Activated CD4-positive, alpha-beta memory T cell treated with anti-CD3 and anti-CD28 coated beads, Interleukin-2, amount 10 ng/mL, durations not matched to agents 7 days and 5 days (primary cell): ENCODE data around the gene MFSD6. TPM values are rescaled to one million over a fixed set of nuclear protein-coding genes. Genes with fewer than 3 reads are reported as not detected.
"Not testable (repeated sequence)": the region's sequence is repeated elsewhere in the genome, so short reads cannot be mapped to it uniquely, and the experiment has no call there.

ENCODE experiments used
- CTCF ChIA-PET: fragments of 350-600 bp; sonication (Branson Sonifier 250); formaldehyde crosslinking; loops from one replicate; lab custom pipeline; 2021; ENCODE audit warnings: antibody characterized with exemption, inconsistent platforms; lab: Charles Lee
- POLR2A ChIA-PET: fragments of 350-600 bp; sonication (Branson Sonifier 250); formaldehyde crosslinking; loops from one replicate; lab custom pipeline; 2021; ENCODE audit warnings: antibody characterized with exemption; lab: Charles Lee
- DNase-seq: peaks from one replicate; pipeline ENCODE4 v3.0.0-alpha.2; 2020
- H3K27ac Mint-ChIP-seq: one replicate; pipeline ENCODE4 v1.8.0; 2021; ENCODE audit warnings: mild to moderate bottlenecking, mixed read lengths
- H3K27me3 Mint-ChIP-seq: one replicate; pipeline ENCODE4 v1.8.0; 2021; ENCODE audit warnings: mixed read lengths
- H3K36me3 Mint-ChIP-seq: one replicate; pipeline ENCODE4 v1.8.0; 2021; ENCODE audit warnings: low read depth, mixed read lengths
- H3K4me1 Mint-ChIP-seq: one replicate; pipeline ENCODE4 v1.8.0; 2021; ENCODE audit warnings: mixed read lengths
- H3K4me3 Mint-ChIP-seq: one replicate; pipeline ENCODE4 v1.8.0; 2021; ENCODE audit warnings: mild to moderate bottlenecking, mixed read lengths
- H3K9me3 Mint-ChIP-seq: one replicate; pipeline ENCODE4 v1.8.0; 2021; ENCODE audit warnings: mixed read lengths
- total RNA-seq, 2 experiments: library from RNA; stranded (reverse); gene quantifications; one replicate each; pipeline ENCODE4 v1.2.3, GENCODE V29; 2021

The MFSD6 gene
- total RNA-seq, 2 experiments from 2014 or later: 36.6 to 39.0 TPM

DNA sequence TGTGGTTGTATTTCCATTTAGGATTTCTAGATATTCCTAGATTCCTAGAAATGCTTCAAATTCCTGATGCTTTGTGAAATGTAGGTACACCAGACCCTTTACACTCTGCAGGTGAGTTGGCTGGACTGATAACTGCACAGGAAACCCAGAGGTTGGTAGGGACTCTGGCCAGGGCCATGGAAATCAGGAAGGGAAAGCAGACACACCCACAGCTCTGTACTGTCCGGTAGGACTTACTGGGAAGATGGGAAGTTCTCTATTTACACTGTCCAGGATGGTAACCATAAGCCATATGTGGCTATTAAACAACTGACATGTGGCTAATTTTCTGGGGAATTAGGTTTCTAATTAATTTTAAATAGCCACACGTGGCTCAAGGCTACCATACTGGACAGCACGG lies 94.9 kb downstream of the MFSD6 start:
- peaks cover 52% of the 10 kb centered on the region for H3K36me3 Mint-ChIP-seq
- H3K9me3 Mint-ChIP-seq: no peaks in the 10 kb centered on the region
- ChIA-PET POLR2A (no interaction called here), CTCF (interaction anchor here (0.9 to 1.0 kb wide), 2 partner anchors 25 to 175 kb away, joined by 3 read pairs; no protein-coding TSS in a partner anchor)
- no peak overlapping the region for H3K27ac Mint-ChIP-seq
- H3K4me1 Mint-ChIP-seq: no peaks in the 10 kb centered on the region
- DNase-seq: no peak
- H3K27me3 Mint-ChIP-seq: no peaks in the 10 kb centered on the region
- no peak overlapping the region for H3K4me3 Mint-ChIP-seq

DNA sequence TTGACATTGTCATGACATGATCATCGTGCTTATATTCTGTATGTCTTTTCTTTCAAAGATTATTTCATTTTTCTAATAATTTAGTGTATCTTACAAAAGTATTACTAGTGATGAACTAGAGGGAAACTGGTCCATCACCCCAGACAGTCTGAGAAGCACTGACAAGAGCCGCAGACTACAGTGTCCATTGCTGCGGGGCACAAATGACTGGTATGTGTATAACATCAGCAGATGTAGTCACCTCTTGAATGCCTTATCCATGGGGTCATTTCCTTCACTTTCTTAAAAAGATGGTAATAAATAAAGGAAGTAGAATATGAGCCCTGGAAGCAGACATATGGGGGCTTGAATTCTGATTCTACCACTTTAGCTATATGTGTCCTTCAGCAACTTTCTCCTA lies 96.8 kb downstream of the MFSD6 start:
- Mint-ChIP-seq H3K4me1 (no peaks in the 10 kb centered on the region), H3K9me3 (no peaks in the 10 kb centered on the region), H3K27me3 (no peaks in the 10 kb centered on the region), H3K27ac (no peak overlapping the region), H3K4me3 (no peak overlapping the region), H3K36me3 (peaks cover 44% of the 10 kb centered on the region)
- CTCF ChIA-PET: no interaction called here
- no peak for DNase-seq
- POLR2A ChIA-PET: no interaction called here

DNA sequence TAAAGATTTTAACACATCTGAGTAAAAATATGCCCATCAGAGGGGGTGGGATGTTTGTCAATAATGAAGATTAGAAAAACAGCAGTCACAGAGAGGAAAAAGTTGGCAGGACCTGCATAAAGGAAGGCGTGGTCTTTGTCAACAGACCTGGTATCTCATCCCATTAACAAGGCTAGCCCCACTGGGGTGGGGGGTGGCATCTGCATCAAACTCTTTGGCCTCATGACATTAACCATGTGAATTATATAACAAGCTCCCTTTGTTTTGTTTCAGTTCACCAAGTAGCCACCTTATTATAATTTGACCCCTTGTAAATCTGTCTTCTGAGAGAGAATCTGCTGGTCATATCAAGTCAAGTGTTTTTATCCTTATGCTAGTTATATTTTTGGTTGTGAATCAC lies 97.5 kb downstream of the MFSD6 start:
- ChIA-PET CTCF (no interaction called here), POLR2A (no interaction called here)
- DNase-seq: no peak
- Mint-ChIP-seq H3K27me3 (no peaks in the 10 kb centered on the region), H3K9me3 (no peaks in the 10 kb centered on the region), H3K27ac (no peak overlapping the region), H3K36me3 (peaks cover 41% of the 10 kb centered on the region), H3K4me3 (no peak overlapping the region), H3K4me1 (no peaks in the 10 kb centered on the region)

DNA sequence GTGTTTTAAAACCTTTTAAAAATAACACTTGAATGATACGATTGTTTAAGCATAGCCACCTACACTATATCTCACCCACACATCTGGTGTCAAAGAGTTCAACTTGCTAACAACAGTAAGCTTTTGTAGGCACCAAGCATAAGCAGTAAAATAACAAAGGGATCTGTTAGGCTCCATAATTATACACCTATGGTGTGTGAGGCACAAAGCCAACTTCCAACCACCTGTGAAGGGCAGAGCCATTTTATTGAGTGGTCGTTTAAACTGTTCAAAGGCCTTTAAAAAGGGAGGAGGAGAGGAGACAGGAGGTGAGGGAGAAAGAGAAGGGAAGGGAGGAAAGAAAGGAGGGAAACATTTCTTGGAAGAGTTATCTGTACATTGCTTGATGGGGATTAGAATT lies 98.5 kb downstream of the MFSD6 start:
- Mint-ChIP-seq H3K9me3 (no peaks in the 10 kb centered on the region), H3K36me3 (peaks cover 40% of the 10 kb centered on the region), H3K4me1 (no peaks in the 10 kb centered on the region), H3K27ac (no peak overlapping the region), H3K27me3 (no peaks in the 10 kb centered on the region), H3K4me3 (no peak overlapping the region)
- POLR2A ChIA-PET: no interaction called here
- CTCF ChIA-PET: no interaction called here
- no peak for DNase-seq

DNA sequence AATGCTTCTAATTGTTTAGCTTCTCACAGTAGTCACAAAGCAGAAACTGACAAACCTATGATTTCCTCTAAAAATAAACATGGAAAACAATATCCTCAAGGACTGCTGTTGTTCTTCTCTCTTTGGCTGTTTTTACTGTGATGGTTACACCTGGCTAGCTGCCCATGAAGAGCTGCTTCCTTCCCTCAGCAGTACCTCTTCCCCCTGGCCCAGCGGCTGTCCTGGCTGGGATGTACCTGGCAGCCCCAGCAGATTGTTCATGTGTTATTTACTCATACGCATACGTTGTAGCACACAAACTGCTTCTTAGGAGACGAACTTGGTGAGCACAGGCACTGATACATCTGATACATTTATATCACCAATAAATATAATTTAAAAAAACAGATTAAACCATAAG lies 99.0 kb downstream of the MFSD6 start:
- no peaks in the 10 kb centered on the region for H3K4me1 Mint-ChIP-seq
- H3K27ac Mint-ChIP-seq: no peak overlapping the region
- no peaks in the 10 kb centered on the region for H3K27me3 Mint-ChIP-seq
- peaks cover 40% of the 10 kb centered on the region for H3K36me3 Mint-ChIP-seq
- H3K4me3 Mint-ChIP-seq: no peak overlapping the region
- ChIA-PET CTCF (no interaction called here), POLR2A (no interaction called here)
- no peaks in the 10 kb centered on the region for H3K9me3 Mint-ChIP-seq
- no peak for DNase-seq

DNA sequence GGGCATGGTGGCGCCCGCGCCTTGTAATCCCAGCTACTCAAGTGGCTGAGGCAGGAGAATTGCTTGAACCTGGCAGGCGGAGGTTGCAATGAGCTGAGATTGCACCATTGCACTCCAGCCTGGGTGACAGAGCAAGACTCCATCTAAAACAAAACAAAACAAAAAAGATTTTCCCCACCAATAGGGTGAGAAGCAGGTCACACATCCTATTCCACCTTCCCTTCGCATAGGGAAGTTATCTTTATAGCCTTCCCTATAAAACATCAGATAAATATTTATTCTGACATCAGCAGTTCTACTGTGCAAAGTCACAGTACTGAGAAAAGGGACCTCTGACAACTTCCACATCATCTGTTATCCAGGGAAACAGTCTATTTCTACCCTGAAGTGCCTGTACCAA lies 101.7 kb downstream of the MFSD6 start:
- H3K27ac Mint-ChIP-seq, H3K4me3 Mint-ChIP-seq, H3K9me3 Mint-ChIP-seq, H3K27me3 Mint-ChIP-seq, H3K4me1 Mint-ChIP-seq, POLR2A ChIA-PET, DNase-seq: not testable (repeated sequence)
- peaks cover 37% of the 10 kb centered on the region for H3K36me3 Mint-ChIP-seq
- CTCF ChIA-PET: interaction anchor here (1.0 kb wide), 1 partner anchor 127 kb away, joined by 3 read pairs; no protein-coding TSS in a partner anchor

DNA sequence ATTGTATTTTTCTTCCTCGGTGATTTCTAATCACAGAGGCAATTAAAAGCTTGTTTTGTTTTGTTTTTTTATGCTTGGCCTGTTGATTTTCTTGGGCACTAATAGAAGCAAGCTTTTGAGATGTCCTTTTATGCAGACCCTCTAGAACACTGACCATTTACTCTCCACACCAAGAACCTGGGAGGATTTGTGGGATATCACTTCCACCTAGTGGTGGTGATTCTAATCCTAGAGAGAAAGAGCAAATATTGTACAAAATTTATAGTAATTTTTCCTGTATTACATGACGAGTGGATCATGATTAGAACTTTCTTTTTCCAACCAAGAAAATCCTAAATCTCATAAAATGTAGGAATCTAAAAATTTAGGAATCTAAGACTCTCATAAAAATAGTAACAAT lies 102.9 kb downstream of the MFSD6 start:
- H3K9me3 Mint-ChIP-seq: no peaks in the 10 kb centered on the region
- ChIA-PET POLR2A (interaction anchor here (2.0 kb wide), 1 partner anchor 23 kb away, joined by 8 read pairs; the partner anchor contains the start of gene NEMP2), CTCF (interaction anchor here (0.7 to 1.2 kb wide), 3 partner anchors 9 to 167 kb away, joined by 3 read pairs; no protein-coding TSS in a partner anchor)
- peaks cover 14% of the 10 kb centered on the region for H3K4me1 Mint-ChIP-seq
- H3K4me3 Mint-ChIP-seq: no peak overlapping the region
- no peak for DNase-seq
- no peaks in the 10 kb centered on the region for H3K27me3 Mint-ChIP-seq
- no peak overlapping the region for H3K27ac Mint-ChIP-seq
- H3K36me3 Mint-ChIP-seq: peaks cover 27% of the 10 kb centered on the region

DNA sequence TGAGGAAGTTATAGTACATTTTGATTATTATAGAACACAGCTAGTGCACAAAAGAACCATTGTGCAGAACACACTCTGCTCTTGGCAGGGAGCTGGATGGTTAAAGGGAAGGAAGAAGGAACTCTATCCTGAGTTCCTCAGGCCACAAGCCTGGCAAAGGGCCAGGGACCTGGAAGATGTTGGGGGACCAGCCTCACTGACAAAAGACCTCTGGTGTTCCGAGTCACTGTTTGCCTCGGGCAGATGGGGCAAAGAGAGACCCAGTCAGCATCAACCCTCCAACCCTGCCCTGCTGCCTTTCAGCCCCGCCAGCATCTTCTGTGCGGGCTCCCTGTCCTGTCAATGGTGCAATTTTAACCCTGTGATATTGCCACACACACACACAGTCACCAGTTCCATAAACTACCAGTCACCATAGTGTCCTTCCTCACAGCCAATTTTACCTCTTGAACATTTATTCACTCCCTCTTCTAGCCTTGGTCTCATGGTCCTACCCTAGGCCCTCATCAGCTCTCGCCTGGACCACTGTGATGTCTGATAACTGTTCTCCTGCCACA lies 104.5 kb downstream of the MFSD6 start:
- DNase-seq: no peak
- peaks cover 17% of the 10 kb centered on the region for H3K4me1 Mint-ChIP-seq
- no peak overlapping the region for H3K4me3 Mint-ChIP-seq
- H3K9me3 Mint-ChIP-seq: no peaks in the 10 kb centered on the region
- H3K27ac Mint-ChIP-seq: no peak overlapping the region
- H3K27me3 Mint-ChIP-seq: no peaks in the 10 kb centered on the region
- H3K36me3 Mint-ChIP-seq: peaks cover 28% of the 10 kb centered on the region
- ChIA-PET POLR2A (interaction anchor here (2.0 kb wide), 1 partner anchor 21 kb away, joined by 8 read pairs; the partner anchor contains the start of gene NEMP2), CTCF (interaction anchor here (0.6 kb wide), 1 partner anchor 20 kb away, joined by 3 read pairs; no protein-coding TSS in a partner anchor)

DNA sequence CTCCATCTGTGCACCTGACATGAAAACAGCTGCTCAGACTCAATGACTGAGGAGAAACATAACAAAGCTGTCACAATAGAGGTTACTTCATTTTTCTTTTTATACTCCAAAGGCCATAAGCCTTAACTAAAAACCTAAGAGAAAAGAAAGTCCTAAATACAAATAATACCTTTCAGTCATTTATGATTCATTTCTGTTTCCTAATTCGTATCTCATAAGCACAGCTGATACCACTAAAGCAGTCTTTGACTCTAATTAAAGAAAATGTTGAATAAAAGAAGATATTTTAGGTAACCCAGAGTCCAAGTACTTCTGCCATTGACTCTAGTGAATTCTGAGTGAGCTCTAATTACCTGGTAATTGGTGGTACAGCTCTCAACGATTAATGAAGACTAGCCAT lies 105.7 kb downstream of the MFSD6 start:
- no peaks in the 10 kb centered on the region for H3K9me3 Mint-ChIP-seq
- POLR2A ChIA-PET: interaction anchor here (3.1 kb wide), 1 partner anchor 20 kb away, joined by 29 read pairs; the partner anchor contains the start of gene NEMP2
- peaks cover 34% of the 10 kb centered on the region for H3K36me3 Mint-ChIP-seq
- H3K4me1 Mint-ChIP-seq: peaks cover 17% of the 10 kb centered on the region
- CTCF ChIA-PET: no interaction called here
- H3K27ac Mint-ChIP-seq: no peak overlapping the region
- H3K27me3 Mint-ChIP-seq: no peaks in the 10 kb centered on the region
- no peak for DNase-seq
- H3K4me3 Mint-ChIP-seq: no peak overlapping the region

DNA sequence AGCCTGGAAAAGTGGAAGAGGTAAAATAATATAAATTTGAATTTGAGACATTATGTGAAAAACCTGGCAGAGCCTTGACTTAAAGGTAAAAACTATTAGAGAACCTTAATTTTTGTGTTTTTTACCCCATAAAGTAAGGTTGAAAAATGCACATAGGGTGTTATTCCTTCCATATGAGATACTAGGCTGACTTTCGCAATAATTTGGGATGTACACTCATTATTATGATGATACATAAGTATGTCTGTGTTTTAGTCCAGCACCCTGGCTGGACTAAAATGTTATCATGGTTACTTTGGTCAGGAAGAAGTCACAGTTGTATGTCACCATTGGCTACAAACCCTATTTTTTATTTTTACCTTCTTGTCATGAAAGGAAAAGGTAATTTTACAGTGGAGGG lies 106.5 kb downstream of the MFSD6 start:
- no peak overlapping the region for H3K27ac Mint-ChIP-seq
- no peaks in the 10 kb centered on the region for H3K27me3 Mint-ChIP-seq
- H3K9me3 Mint-ChIP-seq: no peaks in the 10 kb centered on the region
- H3K4me3 Mint-ChIP-seq: no peak overlapping the region
- peaks cover 20% of the 10 kb centered on the region for H3K4me1 Mint-ChIP-seq
- CTCF ChIA-PET: no interaction called here
- DNase-seq: no peak
- peaks cover 29% of the 10 kb centered on the region for H3K36me3 Mint-ChIP-seq
- POLR2A ChIA-PET: interaction anchor here (3.1 kb wide), 1 partner anchor 19 kb away, joined by 29 read pairs; the partner anchor contains the start of gene NEMP2

DNA sequence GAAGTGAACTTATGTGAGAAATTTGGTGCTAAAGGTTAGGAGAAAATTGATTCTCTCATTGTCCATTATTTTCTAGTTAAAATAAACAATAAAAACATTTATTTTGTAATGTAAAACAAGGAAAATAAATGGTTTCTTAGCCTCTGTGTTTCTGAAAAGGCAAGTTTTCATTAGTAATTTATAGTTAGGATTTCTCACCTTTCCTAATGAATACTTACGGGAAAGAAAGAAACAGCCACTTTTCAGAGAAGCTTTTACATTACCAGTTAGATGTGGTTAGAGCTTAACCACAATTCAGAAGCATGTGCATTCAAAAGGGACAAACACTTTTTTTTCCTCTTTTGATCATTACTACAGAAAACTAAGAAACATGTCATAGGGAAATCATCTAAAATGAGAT lies 107.5 kb downstream of the MFSD6 start:
- Mint-ChIP-seq H3K4me3 (no peak overlapping the region), H3K4me1 (peaks cover 28% of the 10 kb centered on the region), H3K36me3 (peaks cover 33% of the 10 kb centered on the region), H3K27ac (peak overlapping the region; percentile 54), H3K9me3 (no peaks in the 10 kb centered on the region), H3K27me3 (no peaks in the 10 kb centered on the region)
- POLR2A ChIA-PET: interaction anchor here (0.9 to 3.1 kb wide), 2 partner anchors 18 to 100 kb away, joined by 3 to 29 read pairs; partner anchors contain the start of gene NEMP2
- CTCF ChIA-PET: no interaction called here
- DNase-seq: no peak

DNA sequence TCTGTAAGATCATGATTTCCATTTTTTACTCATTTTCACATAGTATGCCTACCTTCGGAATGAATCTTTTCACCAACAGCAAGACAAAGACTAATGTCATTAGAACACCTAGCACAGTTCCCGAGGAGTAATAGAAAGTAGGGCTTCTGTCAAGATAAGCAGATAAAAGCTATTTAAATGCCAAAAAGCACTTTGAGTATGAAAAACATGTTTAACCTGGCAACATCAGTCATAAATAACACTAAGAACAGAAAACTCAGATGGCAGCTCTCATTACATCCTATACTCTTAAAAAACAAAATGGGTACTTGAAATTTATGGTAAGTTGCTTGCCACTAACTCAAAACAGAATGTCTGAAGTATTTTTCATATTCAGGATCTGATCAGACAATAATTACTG lies 109.3 kb downstream of the MFSD6 start:
- Mint-ChIP-seq H3K36me3 (peaks cover 40% of the 10 kb centered on the region), H3K4me1 (peaks cover 40% of the 10 kb centered on the region), H3K27me3 (no peaks in the 10 kb centered on the region), H3K27ac (no peak overlapping the region), H3K4me3 (no peak overlapping the region), H3K9me3 (no peaks in the 10 kb centered on the region)
- POLR2A ChIA-PET: interaction anchor here (1.4 to 2.0 kb wide), 2 partner anchors 12 to 16 kb away, joined by 3 to 19 read pairs; partner anchors contain the start of gene NEMP2
- no peak for DNase-seq
- CTCF ChIA-PET: no interaction called here

DNA sequence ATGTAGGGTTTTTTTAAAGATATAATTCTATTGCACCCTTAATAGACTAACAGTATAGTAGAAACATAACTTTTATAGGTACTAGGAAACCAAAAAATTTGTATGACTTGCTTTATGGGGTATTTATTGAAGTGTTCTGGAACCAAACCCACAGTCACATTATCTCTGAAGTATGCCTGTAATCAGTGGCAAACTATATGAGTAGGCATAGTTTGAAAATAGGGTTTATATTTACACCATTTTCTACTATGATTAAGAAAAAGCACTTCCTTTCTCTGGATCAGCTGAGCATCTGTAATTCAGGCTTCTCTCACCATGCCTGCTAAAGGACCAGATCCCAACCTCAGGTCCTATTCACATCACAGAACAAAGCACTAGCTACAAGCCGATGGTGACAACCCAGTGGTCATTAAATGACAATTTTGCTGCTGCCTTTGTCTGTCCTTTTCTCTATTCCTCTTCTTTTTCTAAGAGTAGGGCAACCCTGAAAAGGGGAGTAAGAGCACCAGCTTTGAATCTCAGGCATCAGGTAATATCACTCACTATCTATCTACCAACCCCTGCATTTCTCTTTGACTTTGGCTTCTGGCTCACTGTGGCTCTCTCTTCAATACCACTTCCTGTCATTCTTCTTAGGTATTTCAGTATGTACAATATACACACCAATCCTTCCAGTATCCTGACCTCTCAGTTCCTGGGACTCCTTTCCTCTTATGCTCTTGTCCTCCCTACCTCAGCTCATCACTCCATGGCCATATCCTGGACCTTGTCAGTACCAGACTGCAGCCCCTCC lies 112.0 kb downstream of the MFSD6 start:
- peaks cover 42% of the 10 kb centered on the region for H3K4me1 Mint-ChIP-seq

More for the DNA sequence above, 112.0 kb downstream of the MFSD6 start:
- Mint-ChIP-seq H3K36me3 (peaks cover 35% of the 10 kb centered on the region), H3K27me3 (no peaks in the 10 kb centered on the region), H3K4me3 (no peak overlapping the region), H3K9me3 (no peaks in the 10 kb centered on the region), H3K27ac (peak overlapping the region; percentile 48)
- ChIA-PET POLR2A (interaction anchor here (0.7 to 1.6 kb wide), 3 partner anchors 9 to 13 kb away, joined by 3 to 26 read pairs (median 3); partner anchors contain the start of gene NEMP2), CTCF (interaction anchor here (0.9 kb wide), 1 partner anchor 9 kb away, joined by 3 read pairs; no protein-coding TSS in a partner anchor)
- DNase-seq: no peak
